K562 (cell line): ENCODE data around the gene SARS1. TPM values are rescaled to one million over a fixed set of nuclear protein-coding genes. Genes with fewer than 3 reads are reported as not detected.

Experiments used
- CBX3 ChIP-seq, 2 experiments: IDR thresholded peaks; 1 replicate in 1 of 2; 2 replicates in 1 of 2; pipeline ENCODE4 v1.6.1; 2012; ENCODE audit warnings: inconsistent platforms in 2 of 2, low read length in 2 of 2, borderline replicate concordance in 1 of 2, control low read depth in 1 of 2
- COPS2 ChIP-seq: fragments of 450-650 bp; conservative IDR thresholded peaks from 2 replicates; pipeline ENCODE4 v1.6.1; 2016; ENCODE audit warnings: mild to moderate bottlenecking, moderate library complexity
- ELF1 ChIP-seq: fragments of 200-800 bp; sonication (Bioruptor generic); IDR thresholded peaks from 2 replicates; pipeline ENCODE4 v1.6.1; 2016; ENCODE audit warnings: missing genetic modification characterization, missing compliant biosample characterization
- ETS2 ChIP-seq: IDR thresholded peaks from 2 replicates; pipeline ENCODE4 v1.6.1; 2016; ENCODE audit warnings: borderline replicate concordance, missing genetic modification characterization, mild to moderate bottlenecking, moderate library complexity, missing compliant biosample characterization; ENCODE audit not compliant: poor library complexity, severe bottlenecking
- GATA2 ChIP-seq: sonication (generic); formaldehyde crosslinking; IDR thresholded peaks from 2 replicates; pipeline ENCODE4 v1.4.0; 2020; ENCODE audit warnings: mild to moderate bottlenecking, missing genetic modification reagents
- GMEB1 ChIP-seq: fragments of 250-450 bp; sonication (Bioruptor Pico); IDR thresholded peaks from 2 replicates; pipeline ENCODE4 v1.4.0; 2020; ENCODE audit warnings: mild to moderate bottlenecking
- HDAC1 ChIP-seq, 2 experiments: fragments of 450-650 bp; IDR thresholded peaks; 2 replicates each; pipeline ENCODE4 v1.6.1; 2016 to 2017; ENCODE audit warnings: inconsistent platforms in 1 of 2, mild to moderate bottlenecking in 1 of 2, moderate library complexity in 1 of 2
- PBX2 ChIP-seq, 2 experiments: IDR thresholded peaks in 1 of 2; conservative IDR thresholded peaks in 1 of 2; 2 replicates each; pipeline ENCODE4 v1.6.1; 2016; ENCODE audit warnings: low read depth in 2 of 2, mild to moderate bottlenecking in 1 of 2, missing compliant biosample characterization in 1 of 2, missing genetic modification characterization in 1 of 2, moderate library complexity in 1 of 2
- PKNOX1 ChIP-seq: fragments of 450-650 bp; IDR thresholded peaks from 2 replicates; pipeline ENCODE4 v1.6.1; 2016
- PRMT5 ChIP-seq: sonication (generic); formaldehyde crosslinking; IDR thresholded peaks from 2 replicates; pipeline ENCODE4 v1.5.0; 2020; ENCODE audit warnings: missing genetic modification reagents
- RCOR1 ChIP-seq, 2 experiments: IDR thresholded peaks; 2 replicates each; pipeline ENCODE4 v1.6.1; 2012; ENCODE audit warnings: low read depth in 2 of 2, low read length in 2 of 2, borderline replicate concordance in 1 of 2, improper control_type of control experiment in 1 of 2
- SAFB ChIP-seq: fragments of 200-400 bp; formaldehyde crosslinking; IDR thresholded peaks from 2 replicates; pipeline ENCODE4 v1.6.1; 2017; ENCODE audit warnings: low read depth, low read length, borderline replicate concordance
- SIN3A ChIP-seq, 2 experiments: fragments of 150-350 bp in 1 of 2; IDR thresholded peaks; 2 replicates each; pipeline ENCODE4 v1.6.1; 2011 to 2016; ENCODE audit warnings: borderline replicate concordance in 2 of 2, low read depth in 2 of 2, low read length in 2 of 2, mild to moderate bottlenecking in 2 of 2, moderate library complexity in 2 of 2; ENCODE audit not compliant: control insufficient read depth in 1 of 2
- TEAD1 ChIP-seq, 2 experiments: fragments of 450-650 bp in 1 of 2; sonication (generic) in 1 of 2; formaldehyde crosslinking; IDR thresholded peaks; 2 replicates each; pipeline versions ENCODE4 v1.4.0 to v1.8.0; 2020 to 2022; ENCODE audit warnings: mild to moderate bottlenecking in 2 of 2, missing genetic modification reagents in 1 of 2
- TFAM ChIP-seq: fragments of 250-450 bp; sonication (Bioruptor Pico); conservative IDR thresholded peaks from 2 replicates; pipeline ENCODE4 v1.5.0; 2021; ENCODE audit warnings: mild to moderate bottlenecking, moderate library complexity
- ZNF561 ChIP-seq: fragments of 450-650 bp; formaldehyde crosslinking; conservative IDR thresholded peaks from 2 replicates; pipeline ENCODE4 v1.4.0; 2020; ENCODE audit warnings: mild to moderate bottlenecking, moderate library complexity
- ZNF75A ChIP-seq: fragments of 450-650 bp; formaldehyde crosslinking; IDR thresholded peaks from 2 replicates; pipeline ENCODE4 v1.4.0; 2020; ENCODE audit warnings: mild to moderate bottlenecking
- polyA plus RNA-seq, 8 experiments: library from polyadenylated mRNA; depleted of rRNA in 4 of 8; stranded (reverse) in 5 of 8; unstranded in 3 of 8; fragments of >200 nt; fragmentation: Nextera tagmentation in 2 of 8; fragmentation: Illumina TruSeq in 1 of 8; extraction: Ambion mirVana in 2 of 8; extraction: Trizol in 1 of 8; gene quantifications; 2 replicates each; pipeline versions ENCODE4 v1.2.1 to v1.2.3, GENCODE V29; 2011 to 2014; ENCODE audit warnings: inconsistent platforms in 1 of 8, missing spikeins in 1 of 8
- total RNA-seq, 7 experiments: library from RNA; depleted of rRNA in 6 of 7; stranded (reverse); fragments of >200 nt in 6 of 7; fragmentation: Illumina TruSeq in 2 of 7; extraction: Trizol in 2 of 7; gene quantifications; 2 replicates each; pipeline versions ENCODE4 v1.2.1 to v1.2.3, GENCODE V29; 2011 to 2021; ENCODE audit warnings: low replicate concordance in 1 of 7

The SARS1 gene
- total and polyA plus RNA-seq, 9 of the 15 experiments (the other 6 are each of a cell fraction or from before 2014, with no cell fraction given): 221 to 623 (median 254) TPM

GRCh38 chr1:109282952-109283747 is 69.4 kb downstream of the SARS1 start, which contains the start of gene PSRC1 (continued):
- TF ChIP-seq GATA2 (CRISPR knock-in tag): no peak
- peak in 1 of 2 experiments; percentile 84; a peak in 2 of 3 replicates for TF ChIP-seq CBX3 (IDR thresholded peaks at IDR 0.05; ENCODE audit: borderline replicate concordance in 1 of 2, low read length in 2 of 2)
- TF ChIP-seq ZNF75A: no peak
- peak in 1 of 2 experiments; percentile 59; a peak in 2 of 4 replicates for TF ChIP-seq RCOR1 (IDR thresholded peaks at IDR 0.05; ENCODE audit: borderline replicate concordance in 1 of 2, low read depth in 2 of 2, low read length in 2 of 2)
- TF ChIP-seq ETS2 (tag): no peak
- no peak for TF ChIP-seq PRMT5
- peak; percentile 87 for TF ChIP-seq ELF1 (tag)
- TF ChIP-seq PKNOX1: 0 out of 2 replicates have a peak, but pooled peaks have one; percentile 14
- no peak for TF ChIP-seq PBX2 (CRISPR knock-in tag; IDR thresholded peaks at IDR 0.05; ENCODE audit: low read depth)
- no peak for TF ChIP-seq PBX2 (tag; conservative IDR thresholded peaks at IDR 0.05; ENCODE audit: low read depth)
- peak in 1 of 2 experiments; percentile 96; a peak in 2 of 4 replicates for TF ChIP-seq HDAC1 (IDR thresholded peaks at IDR 0.05)
- TF ChIP-seq ZNF561 (CRISPR knock-in tag): no peak
- peak; percentile 46; the same call in 1 of the 2 replicates for TF ChIP-seq SAFB
- no peak for TF ChIP-seq TFAM (CRISPR knock-in tag)
- no peak; a peak in 1 of 4 replicates for TF ChIP-seq TEAD1 (CRISPR knock-in tag; IDR thresholded peaks at IDR 0.05)
- TF ChIP-seq COPS2: no peak
- TF ChIP-seq SIN3A (IDR thresholded peaks at IDR 0.05; ENCODE audit: borderline replicate concordance in 2 of 2, control insufficient read depth in 1 of 2, low read depth in 2 of 2, low read length in 2 of 2): peak; percentile 68 to 90; a peak in 3 of 4 replicates
- 0 out of 2 replicates have a peak, but pooled peaks have one; percentile 10 for TF ChIP-seq GMEB1 (CRISPR knock-in tag)
